ENCODE results near the gene AP1AR.
A peak's percentile ranks its signal among the peaks of the same experiment; 100 is the strongest.

Gene AP1AR

DNA sequence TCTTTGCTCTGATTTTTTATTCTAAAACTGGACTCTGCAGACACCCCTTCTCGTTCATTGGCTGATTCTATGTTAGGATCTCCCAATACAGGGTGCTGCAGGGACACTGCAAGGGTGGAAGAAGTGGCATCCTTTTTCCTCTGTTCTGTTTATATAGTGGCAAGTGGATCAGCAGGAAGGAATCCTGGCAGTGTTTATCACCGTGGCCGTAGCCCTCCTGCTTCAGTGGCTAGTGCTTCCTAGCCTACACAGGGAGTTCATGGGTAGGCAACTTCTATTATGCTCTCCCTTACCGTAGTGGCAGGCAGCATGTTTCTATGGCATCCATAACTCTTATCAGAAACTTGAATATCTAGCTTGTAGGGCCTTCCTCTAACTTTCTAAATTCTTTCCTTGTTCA lies 6.4 kb upstream of the AP1AR start:
- no peak for DNase-seq (ENCODE audit: low read depth)
- H3K4me3 ChIP-seq (ENCODE audit: low read depth, low read length) = no peak overlapping the region
- TF ChIP-seq, protein P1, sequence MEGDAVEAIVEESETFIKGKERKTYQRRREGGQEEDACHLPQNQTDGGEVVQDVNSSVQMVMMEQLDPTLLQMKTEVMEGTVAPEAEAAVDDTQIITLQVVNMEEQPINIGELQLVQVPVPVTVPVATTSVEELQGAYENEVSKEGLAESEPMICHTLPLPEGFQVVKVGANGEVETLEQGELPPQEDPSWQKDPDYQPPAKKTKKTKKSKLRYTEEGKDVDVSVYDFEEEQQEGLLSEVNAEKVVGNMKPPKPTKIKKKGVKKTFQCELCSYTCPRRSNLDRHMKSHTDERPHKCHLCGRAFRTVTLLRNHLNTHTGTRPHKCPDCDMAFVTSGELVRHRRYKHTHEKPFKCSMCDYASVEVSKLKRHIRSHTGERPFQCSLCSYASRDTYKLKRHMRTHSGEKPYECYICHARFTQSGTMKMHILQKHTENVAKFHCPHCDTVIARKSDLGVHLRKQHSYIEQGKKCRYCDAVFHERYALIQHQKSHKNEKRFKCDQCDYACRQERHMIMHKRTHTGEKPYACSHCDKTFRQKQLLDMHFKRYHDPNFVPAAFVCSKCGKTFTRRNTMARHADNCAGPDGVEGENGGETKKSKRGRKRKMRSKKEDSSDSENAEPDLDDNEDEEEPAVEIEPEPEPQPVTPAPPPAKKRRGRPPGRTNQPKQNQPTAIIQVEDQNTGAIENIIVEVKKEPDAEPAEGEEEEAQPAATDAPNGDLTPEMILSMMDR (IDR thresholded peaks at IDR 0.05; ENCODE audit: control insufficient read depth, extremely low read depth, insufficient read depth) = no peak

DNA sequence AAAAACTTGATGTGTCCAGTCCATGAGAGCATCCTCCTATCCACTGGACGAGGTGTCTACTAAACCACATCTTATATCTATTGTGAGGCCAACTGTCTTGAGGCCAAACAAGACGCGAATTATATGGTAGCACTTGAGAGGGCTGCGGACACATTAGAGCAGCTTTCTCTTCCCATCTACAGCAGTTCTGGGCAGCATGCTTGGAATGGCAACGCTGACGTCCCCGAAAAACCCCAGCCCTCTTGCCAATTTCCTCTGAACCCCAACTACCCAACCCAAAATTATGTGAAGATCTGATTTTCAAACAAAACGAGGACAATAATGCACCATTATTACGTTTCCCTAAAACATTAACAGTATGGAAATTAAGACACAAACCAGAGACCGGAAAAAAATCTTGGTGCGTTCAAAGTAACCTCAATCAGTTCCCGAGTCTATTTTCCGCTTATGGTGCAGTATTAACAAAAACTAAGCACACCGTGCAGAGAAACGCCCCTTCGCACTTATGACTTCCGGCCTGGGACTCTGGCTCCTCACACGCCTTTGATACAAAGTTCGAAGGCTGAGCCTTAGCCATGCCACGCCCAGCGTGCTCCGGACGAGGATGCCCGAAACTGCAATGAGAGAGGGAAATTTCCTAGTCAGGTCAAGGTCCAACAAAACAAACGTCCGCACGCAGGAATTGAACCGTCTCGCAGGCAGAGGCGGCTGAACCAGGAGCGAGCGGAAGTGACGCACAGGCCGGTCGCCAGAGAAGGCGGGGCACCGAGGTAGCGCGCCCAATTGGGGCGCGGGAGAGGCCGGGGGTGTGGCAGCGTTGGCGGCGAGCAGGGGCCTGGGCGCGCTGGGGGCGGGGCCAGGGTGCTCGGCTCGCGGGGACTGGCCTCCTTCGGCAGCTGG lies 458 bp upstream of the AP1AR start:
- peak; percentile 86 for DNase-seq (ENCODE audit: low read depth)
- TF ChIP-seq, protein P1 (IDR thresholded peaks at IDR 0.05; ENCODE audit: control insufficient read depth, extremely low read depth, insufficient read depth) = no peak
- peak overlapping the region; percentile 77 for H3K4me3 ChIP-seq (ENCODE audit: low read depth, low read length)

DNA sequence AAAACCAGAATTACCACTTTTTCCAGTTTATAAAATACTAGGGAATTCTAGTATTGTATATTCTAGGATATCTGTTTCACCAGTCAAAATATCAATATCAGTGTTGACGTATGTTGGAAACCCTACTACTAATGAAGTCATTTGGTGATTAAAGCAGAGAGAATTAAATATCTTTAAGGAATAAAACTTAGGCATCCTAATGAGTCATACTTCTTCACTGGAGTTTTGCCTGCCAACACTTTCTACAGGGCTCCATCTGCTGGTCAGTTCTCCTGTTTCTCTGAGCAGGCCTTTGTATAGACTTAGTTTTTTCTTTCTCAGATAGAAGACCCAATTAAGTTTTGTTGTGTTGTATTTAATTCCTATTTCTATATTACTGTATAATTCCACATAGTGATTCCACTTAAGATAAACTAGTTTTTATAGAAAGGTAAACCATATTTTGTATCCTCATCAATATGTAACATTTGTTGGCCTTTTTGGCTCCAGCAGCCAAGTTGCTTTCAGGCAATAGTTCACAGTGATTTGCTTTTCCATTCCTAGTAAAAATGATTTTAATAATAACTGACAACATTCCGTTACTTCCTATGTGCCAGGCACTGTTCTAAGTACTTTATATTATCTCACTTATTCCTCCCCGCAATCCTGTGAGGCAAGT lies 3.5 kb downstream of the AP1AR start:
- TF ChIP-seq, protein P1 (IDR thresholded peaks at IDR 0.05; ENCODE audit: control insufficient read depth, extremely low read depth, insufficient read depth) = peak; percentile 67
- no peak overlapping the region for H3K4me3 ChIP-seq (ENCODE audit: low read depth, low read length)
- no peak for DNase-seq (ENCODE audit: low read depth)

DNA sequence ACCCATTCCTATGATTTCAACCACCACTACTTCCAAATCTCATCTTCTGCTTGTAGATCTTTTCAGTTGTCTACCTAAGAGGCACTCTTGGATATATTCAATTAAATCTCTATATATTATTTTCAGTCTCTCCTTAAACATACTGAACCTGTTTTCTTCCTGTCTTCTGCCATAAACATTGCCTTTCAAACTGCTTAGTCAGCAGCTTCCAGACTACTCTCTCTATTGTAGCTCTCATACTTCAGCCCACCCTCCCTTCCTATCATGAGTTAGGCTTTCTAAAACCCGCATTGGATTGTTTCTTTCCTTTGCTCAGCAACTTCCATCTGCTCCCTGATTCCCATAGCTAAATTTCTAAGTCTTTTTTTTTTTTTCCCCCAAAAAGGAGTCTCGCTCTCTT lies 4.5 kb downstream of the AP1AR start:
- TF ChIP-seq, protein P1 (IDR thresholded peaks at IDR 0.05; ENCODE audit: control insufficient read depth, extremely low read depth, insufficient read depth) = no peak
- DNase-seq (ENCODE audit: low read depth) = no peak
- no peak overlapping the region for H3K4me3 ChIP-seq (ENCODE audit: low read depth, low read length)

DNA sequence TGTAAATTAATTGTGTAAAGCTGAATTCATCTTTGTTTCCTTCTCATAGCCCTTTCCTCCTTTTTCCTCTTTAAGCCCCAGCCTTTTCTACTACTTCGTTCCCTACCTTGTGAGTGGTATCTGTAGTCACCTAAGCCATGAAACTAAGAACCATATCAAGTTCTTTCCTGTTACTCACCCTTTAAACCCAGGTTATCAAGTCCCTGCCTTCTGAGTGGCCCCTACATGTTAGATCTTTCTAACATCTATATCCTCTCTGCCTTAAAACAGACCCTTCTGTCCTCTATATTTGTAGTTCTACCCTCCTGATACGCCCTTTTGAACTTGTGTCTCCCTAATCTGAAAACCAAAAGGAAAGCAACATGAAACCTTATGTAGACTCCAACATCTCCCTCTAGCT lies 7.2 kb downstream of the AP1AR start:
- DNase-seq (ENCODE audit: low read depth) = no peak
- H3K4me3 ChIP-seq (ENCODE audit: low read depth, low read length) = no peak overlapping the region
- TF ChIP-seq, protein P1 (IDR thresholded peaks at IDR 0.05; ENCODE audit: control insufficient read depth, extremely low read depth, insufficient read depth) = no peak

DNA sequence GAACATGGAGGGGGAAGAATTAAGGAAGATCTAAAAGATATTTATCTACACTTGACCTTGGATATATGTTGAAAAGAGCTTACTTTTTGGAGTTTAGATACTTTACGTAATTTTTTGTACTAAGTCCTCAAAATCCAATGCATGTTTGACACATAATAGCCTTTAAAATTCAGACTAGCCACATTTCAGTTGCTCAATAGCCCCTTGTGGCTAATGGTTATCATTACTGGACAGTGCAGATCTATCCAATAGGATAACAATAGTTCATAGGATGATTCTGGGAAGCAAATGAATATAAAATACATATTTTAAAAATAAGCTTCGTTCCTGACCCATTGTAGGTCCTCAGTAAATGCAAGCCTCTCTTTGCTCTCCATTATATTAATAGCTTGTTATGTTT lies 13.8 kb downstream of the AP1AR start:
- no peak overlapping the region for H3K4me3 ChIP-seq (ENCODE audit: low read depth, low read length)
- TF ChIP-seq, protein P1 (IDR thresholded peaks at IDR 0.05; ENCODE audit: control insufficient read depth, extremely low read depth, insufficient read depth) = no peak
- no peak for DNase-seq (ENCODE audit: low read depth)
